K562 (cell line): ENCODE results near the gene HOTAIR. TPM values are rescaled to one million over a fixed set of nuclear protein-coding genes. Genes with fewer than 3 reads are reported as not detected.

ENCODE experiments used
- ATAC-seq: fragments of 200-7000 bp; cut with Tn5 transposase; 3 replicates; pipeline ENCODE4 v1.9.1; 2020; ENCODE audit warnings: moderate library complexity
- BruUV-seq: library from RNA; stranded (reverse); fragments of 400-500 nt; replicated peaks from 2 replicates; lab custom pipeline; 2021; lab: Mats Ljungman, UMichigan
- CTCF ChIA-PET: fragments of 300-600 bp; formaldehyde crosslinking; extraction: SDS; loops from one replicate; lab custom pipeline; 2021; ENCODE audit warnings: low intra/inter-chr PET ratio; lab: Yijun Ruan, JAX
- POLR2A ChIA-PET: fragments of 300-600, 350-650 bp; sonication (Branson Sonifier 250); formaldehyde crosslinking; extraction: SDS; loops from one replicate; lab custom pipeline; 2021; ENCODE audit warnings: antibody characterized with exemption, inconsistent platforms; lab: Yijun Ruan, JAX
- DNase-seq, 4 experiments: peaks; one replicate each; pipeline versions ENCODE4 v3.0.0 to v3.0.0-alpha.2; 2011 to 2018; ENCODE audit warnings: low spot score in 3 of 4, mixed read lengths in 3 of 4; ENCODE audit errors: extremely low read depth in 1 of 4
- FAIRE-seq: peaks from 2 replicates; lab custom pipeline; 2011; peaks lifted over from hg19 to GRCh38; lab: Jason Lieb, UNC
- H2AFZ ChIP-seq: 2 replicates; pipeline ENCODE4 v1.6.0; 2011; ENCODE audit warnings: low read depth, low read length, control low read depth, inconsistent platforms
- H3K27ac ChIP-seq: fragments of 200-600 bp; 3 replicates; pipeline ENCODE4 v1.8.0; 2011; ENCODE audit warnings: low read depth, mild to moderate bottlenecking, control low read depth, inconsistent platforms, low read length, moderate library complexity, mixed read lengths; ENCODE audit errors: extremely low read depth
- H3K27me3 ChIP-seq, 2 experiments: fragments of 300-600 bp in 1 of 2; 2 replicates in 1 of 2; 3 replicates in 1 of 2; pipeline versions ENCODE4 v1.6.0 to v1.8.0; 2011; ENCODE audit warnings: inconsistent platforms in 2 of 2, low read length in 2 of 2, mild to moderate bottlenecking in 1 of 2, mixed read lengths in 1 of 2, moderate library complexity in 1 of 2; ENCODE audit not compliant: control insufficient read depth in 2 of 2, insufficient read depth in 2 of 2
- H3K36me3 ChIP-seq: fragments of 300-600 bp; 3 replicates; pipeline ENCODE4 v1.8.0; 2011; ENCODE audit warnings: mild to moderate bottlenecking, low read length, inconsistent platforms; ENCODE audit not compliant: control insufficient read depth, insufficient read depth
- H3K4me1 ChIP-seq, 2 experiments: fragments of 200-600 bp in 1 of 2; replicated peaks in 1 of 2; 2 replicates in 1 of 2; 3 replicates in 1 of 2; pipeline versions ENCODE4 v1.5.1 to v1.8.0; 2011; ENCODE audit warnings: inconsistent platforms in 2 of 2, low read length in 2 of 2, mild to moderate bottlenecking in 1 of 2, mixed read lengths in 1 of 2, moderate library complexity in 1 of 2; ENCODE audit not compliant: control insufficient read depth in 2 of 2, insufficient read depth in 2 of 2
- H3K4me2 ChIP-seq: 2 replicates; pipeline ENCODE4 v1.6.1; 2011; ENCODE audit warnings: low read length, control low read depth, inconsistent platforms, mixed read lengths; ENCODE audit not compliant: insufficient read depth
- H3K4me3 ChIP-seq: fragments of 200-600 bp; sonication (generic), shearing (Covaris generic); 2 replicates; pipeline ENCODE4 v1.5.1; 2016; ENCODE audit warnings: control low read depth, inconsistent platforms
- H3K79me2 ChIP-seq: fragments of 200-600 bp; 3 replicates; pipeline ENCODE4 v1.8.0; 2011; ENCODE audit warnings: low read length, inconsistent platforms; ENCODE audit not compliant: control insufficient read depth, insufficient read depth
- H3K9ac ChIP-seq, 2 experiments: 2 replicates each; pipeline versions ENCODE4 v1.6.0 to v1.6.1; 2011; ENCODE audit warnings: low read depth in 2 of 2, low read length in 2 of 2, control low read depth in 1 of 2, inconsistent platforms in 1 of 2, mild to moderate bottlenecking in 1 of 2, mixed read lengths in 1 of 2; ENCODE audit not compliant: insufficient read depth in 1 of 2
- H3K9me1 ChIP-seq: one replicate; pipeline ENCODE4 v1.6.0; 2011; ENCODE audit warnings: inconsistent platforms, mild to moderate bottlenecking, low read length, moderate library complexity; ENCODE audit not compliant: control insufficient read depth, insufficient read depth
- H3K9me3 ChIP-seq: replicated peaks from 2 replicates; pipeline ENCODE4 v1.5.1; 2011; ENCODE audit warnings: low read depth, low read length, inconsistent platforms; ENCODE audit not compliant: control insufficient read depth, insufficient read depth
- H4K20me1 ChIP-seq: replicated peaks from 2 replicates; pipeline ENCODE4 v1.6.1; 2011; ENCODE audit warnings: low read length, inconsistent platforms, mixed read lengths; ENCODE audit not compliant: control insufficient read depth, insufficient read depth
- NR4A1 ChIP-seq, 2 experiments: fragments of 250-450 bp in 1 of 2; fragments of 450-650 bp in 1 of 2; sonication (Bioruptor Pico) in 1 of 2; IDR thresholded peaks; 2 replicates each; pipeline versions ENCODE4 v1.4.0 to v1.6.1; 2016 to 2020; ENCODE audit warnings: mild to moderate bottlenecking in 2 of 2, missing compliant biosample characterization in 1 of 2, missing genetic modification characterization in 1 of 2, moderate library complexity in 1 of 2
- ZNF584 ChIP-seq: fragments of 200-800 bp; sonication (Bioruptor generic); IDR thresholded peaks from 2 replicates; pipeline ENCODE4 v1.6.1; 2016; ENCODE audit warnings: low read depth, mild to moderate bottlenecking, missing genetic modification characterization, missing compliant biosample characterization
- ZNF75A ChIP-seq: fragments of 450-650 bp; formaldehyde crosslinking; IDR thresholded peaks from 2 replicates; pipeline ENCODE4 v1.4.0; 2020; ENCODE audit warnings: mild to moderate bottlenecking
- WGBS: fragments of 100-300 bp; shearing (Covaris generic); methylation state at CpG from one replicate; pipeline ENCODE4 v1.1.6; 2016; ENCODE audit warnings: low coverage, mixed read lengths; ENCODE audit not compliant: insufficient coverage; ENCODE audit errors: missing lambda C conversion rate; 5-methylcytosine and 5-hydroxymethylcytosine counted together
- in situ Hi-C: fragments of 300-500 bp; cut with MboI; formaldehyde crosslinking; loops from 4 replicates; pipeline ENCODE4 v1.15.0; 2018; ENCODE audit warnings: inconsistent platforms, mixed read lengths
- intact Hi-C: fragments of 100-400 bp; cut with micrococcal nuclease; formaldehyde crosslinking; loops from 2 replicates; pipeline ENCODE4 v1.14.2; 2022
- polyA plus RNA-seq, 8 experiments: library from polyadenylated mRNA; depleted of rRNA in 4 of 8; stranded (reverse) in 5 of 8; unstranded in 3 of 8; fragments of >200 nt; fragmentation: Nextera tagmentation in 2 of 8; fragmentation: Illumina TruSeq in 1 of 8; extraction: Ambion mirVana in 2 of 8; extraction: Trizol in 1 of 8; gene quantifications; 2 replicates each; pipeline versions ENCODE4 v1.2.1 to v1.2.3, GENCODE V29; 2011 to 2014; ENCODE audit warnings: inconsistent platforms in 1 of 8, missing spikeins in 1 of 8
- total RNA-seq, 7 experiments: library from RNA; depleted of rRNA in 6 of 7; stranded (reverse); fragments of >200 nt in 6 of 7; fragmentation: Illumina TruSeq in 2 of 7; extraction: Trizol in 2 of 7; gene quantifications; 2 replicates each; pipeline versions ENCODE4 v1.2.1 to v1.2.3, GENCODE V29; 2011 to 2021; ENCODE audit warnings: low replicate concordance in 1 of 7
- TF ChIP-seq, protein P1 (sequence below), 2 experiments: fragments of 450-650 bp; IDR thresholded peaks; 2 replicates each; pipeline ENCODE4 v1.6.1; 2016

The HOTAIR gene
- total and polyA plus RNA-seq, 9 of the 15 experiments (the other 6 are each of a cell fraction or from before 2014, with no cell fraction given) = 0.04 TPM; not detected in 8

DNA sequence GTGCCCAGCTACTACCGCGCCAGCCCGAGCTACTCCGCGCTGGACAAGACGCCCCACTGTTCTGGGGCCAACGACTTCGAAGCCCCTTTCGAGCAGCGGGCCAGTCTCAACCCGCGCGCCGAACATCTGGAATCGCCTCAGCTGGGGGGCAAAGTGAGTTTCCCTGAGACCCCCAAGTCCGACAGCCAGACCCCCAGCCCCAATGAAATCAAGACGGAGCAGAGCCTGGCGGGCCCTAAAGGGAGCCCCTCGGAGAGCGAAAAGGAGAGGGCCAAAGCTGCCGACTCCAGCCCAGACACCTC, 10.9 kb upstream of the HOTAIR start:
- H3K27me3 ChIP-seq = peaks cover 17 to 22% of the 10 kb centered on the region in 2 experiments
- DNase-seq (no peak), ATAC-seq (no peak), FAIRE-seq (no peak)
- in situ Hi-C loops (loop anchor here (5.0 to 10.0 kb wide), 2 partner anchors 217 to 379 kb away; partner anchors contain the start of gene GPR84), intact Hi-C loops (loop anchor here (2.0 to 10.0 kb wide), 2 partner anchors 19 to 379 kb away; partner anchors contain the start of gene GPR84)
- no peaks in the 10 kb centered on the region for H3K36me3 ChIP-seq
- WGBS = 93% methylated on average over 15 of the region's 21 CpGs
- H3K79me2 ChIP-seq = no peaks in the 10 kb centered on the region
- H3K9me3 ChIP-seq = no peaks in the 10 kb centered on the region
- BruUV-seq = no TSS peak
- TF ChIP-seq NR4A1 (CRISPR knock-in tag; IDR thresholded peaks at IDR 0.05) = no peak
- TF ChIP-seq NR4A1 (tag; IDR thresholded peaks at IDR 0.05) = no peak
- TF ChIP-seq ZNF584 (CRISPR knock-in tag) = no peak
- TF ChIP-seq, protein P1, sequence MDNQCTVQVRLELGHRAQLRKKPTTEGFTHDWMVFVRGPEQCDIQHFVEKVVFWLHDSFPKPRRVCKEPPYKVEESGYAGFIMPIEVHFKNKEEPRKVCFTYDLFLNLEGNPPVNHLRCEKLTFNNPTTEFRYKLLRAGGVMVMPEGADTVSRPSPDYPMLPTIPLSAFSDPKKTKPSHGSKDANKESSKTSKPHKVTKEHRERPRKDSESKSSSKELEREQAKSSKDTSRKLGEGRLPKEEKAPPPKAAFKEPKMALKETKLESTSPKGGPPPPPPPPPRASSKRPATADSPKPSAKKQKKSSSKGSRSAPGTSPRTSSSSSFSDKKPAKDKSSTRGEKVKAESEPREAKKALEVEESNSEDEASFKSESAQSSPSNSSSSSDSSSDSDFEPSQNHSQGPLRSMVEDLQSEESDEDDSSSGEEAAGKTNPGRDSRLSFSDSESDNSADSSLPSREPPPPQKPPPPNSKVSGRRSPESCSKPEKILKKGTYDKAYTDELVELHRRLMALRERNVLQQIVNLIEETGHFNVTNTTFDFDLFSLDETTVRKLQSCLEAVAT (IDR thresholded peaks at IDR 0.05) = peak in 1 of 2 experiments; percentile 48; a peak in 1 of 4 replicates
- TF ChIP-seq ZNF75A (CRISPR knock-in tag) = no peak
- no peak overlapping the region for H3K4me3 ChIP-seq
- peak overlapping the region in 1 of 2 experiments; percentile 8; a peak in 1 of 4 replicates for H3K9ac ChIP-seq
- POLR2A ChIA-PET = interaction anchor here (0.5 to 0.9 kb wide), 2 partner anchors 266 to 343 kb away, joined by 3 read pairs; no protein-coding TSS in a partner anchor
- no peak overlapping the region for H3K4me2 ChIP-seq
- H4K20me1 ChIP-seq = no peaks in the 10 kb centered on the region
- peak overlapping the region; percentile 78; the same call in 1 of the 2 replicates for H2AFZ ChIP-seq
- CTCF ChIA-PET = interaction anchor here (1.4 to 3.9 kb wide), 6 partner anchors 18 to 394 kb away, joined by 7 to 26 read pairs (median 10); no protein-coding TSS in a partner anchor
- no peaks in the 10 kb centered on the region for H3K9me1 ChIP-seq
- H3K4me1 ChIP-seq = peaks cover 33 to 45% of the 10 kb centered on the region in 2 experiments
- no peak overlapping the region for H3K27ac ChIP-seq
